Endodermal cell (in vitro differentiated cells): ENCODE measurements around the gene KRTAP5-4. TPM values are rescaled to one million over a fixed set of nuclear protein-coding genes. Genes with fewer than 3 reads are reported as not detected.

Experiments
- DNase-seq: peaks from one replicate; pipeline ENCODE4 v3.0.0-alpha.2; 2017
- H3K27ac ChIP-seq: 2 replicates; pipeline ENCODE4 v1.5.1; 2013; ENCODE audit warnings: mild to moderate bottlenecking, low read depth, low read length, moderate library complexity
- H3K27me3 ChIP-seq: 2 replicates; pipeline ENCODE4 v1.6.1; 2013; ENCODE audit warnings: mild to moderate bottlenecking, low read length, moderate library complexity; ENCODE audit not compliant: insufficient read depth, control insufficient read depth, poor library complexity, severe bottlenecking
- H3K36me3 ChIP-seq: 2 replicates; pipeline ENCODE4 v1.7.0; 2013; ENCODE audit warnings: mild to moderate bottlenecking, low read length, moderate library complexity; ENCODE audit not compliant: control insufficient read depth, insufficient read depth
- H3K4me1 ChIP-seq: one replicate; pipeline ENCODE4 v1.7.0; 2013; ENCODE audit warnings: low read length; ENCODE audit not compliant: control insufficient read depth, insufficient read depth
- H3K4me3 ChIP-seq: 2 replicates; pipeline ENCODE4 v1.5.1; 2013; ENCODE audit warnings: mild to moderate bottlenecking, low read length, moderate library complexity
- H3K9ac ChIP-seq: 2 replicates; pipeline ENCODE4 v1.6.1; 2013; ENCODE audit warnings: mild to moderate bottlenecking, low read length, moderate library complexity; ENCODE audit not compliant: poor library complexity, severe bottlenecking; ENCODE audit errors: extremely low read depth
- H3K9me3 ChIP-seq: 2 replicates; pipeline ENCODE4 v1.6.1; 2013; ENCODE audit warnings: mild to moderate bottlenecking, low read length, moderate library complexity; ENCODE audit not compliant: control insufficient read depth
- H3K27ac Mint-ChIP-seq: 2 replicates; pipeline ENCODE4 v1.8.0; 2020; ENCODE audit warnings: mixed read lengths
- H3K27me3 Mint-ChIP-seq: 2 replicates; pipeline ENCODE4 v1.8.0; 2021; ENCODE audit warnings: mild to moderate bottlenecking, mixed read lengths; ENCODE audit not compliant: insufficient read depth
- H3K36me3 Mint-ChIP-seq: 2 replicates; pipeline ENCODE4 v1.8.0; 2020; ENCODE audit warnings: low read depth, mixed read lengths
- H3K4me1 Mint-ChIP-seq: 2 replicates; pipeline ENCODE4 v1.8.0; 2020; ENCODE audit warnings: mixed read lengths
- H3K4me3 Mint-ChIP-seq: 2 replicates; pipeline ENCODE4 v1.8.0; 2020; ENCODE audit warnings: mild to moderate bottlenecking, moderate library complexity, mixed read lengths
- H3K9me3 Mint-ChIP-seq: 2 replicates; pipeline ENCODE4 v1.8.0; 2020; ENCODE audit warnings: mild to moderate bottlenecking, mixed read lengths
- WGBS, 2 experiments: methylation state at CpG; one replicate each; pipeline versions ENCODE4 v1.1.5 to v1.1.7; 2013; ENCODE audit warnings: missing lambda C conversion rate in 2 of 2, mixed read lengths in 1 of 2; ENCODE audit not compliant: insufficient coverage in 1 of 2, insufficient read length in 1 of 2; 5-methylcytosine and 5-hydroxymethylcytosine counted together
- total RNA-seq, 2 donors: library from RNA; stranded (reverse); fragmentation: NEBNext Ultra II Directional in 1 of 2; extraction: Animal tissue kit (Norgen Biotek cat#: 25700) in 1 of 2; gene quantifications; 2 replicates in 1 of 2; 3 replicates in 1 of 2; pipeline ENCODE4 v1.2.1, GENCODE V29; 2021
- TF ChIP-seq, protein P1 (sequence below): fragments of 200-600 bp; sonication (generic); conservative IDR thresholded peaks from 2 replicates; pipeline ENCODE4 v1.5.0; 2021; ENCODE audit warnings: antibody characterized with exemption, mild to moderate bottlenecking

The KRTAP5-4 gene
- total RNA-seq, 2 donors from 2014 or later: not detected

GRCh38 chr11:1637628-1638027 is 15.7 kb upstream of the KRTAP5-4 start:
- TF ChIP-seq, protein P1, sequence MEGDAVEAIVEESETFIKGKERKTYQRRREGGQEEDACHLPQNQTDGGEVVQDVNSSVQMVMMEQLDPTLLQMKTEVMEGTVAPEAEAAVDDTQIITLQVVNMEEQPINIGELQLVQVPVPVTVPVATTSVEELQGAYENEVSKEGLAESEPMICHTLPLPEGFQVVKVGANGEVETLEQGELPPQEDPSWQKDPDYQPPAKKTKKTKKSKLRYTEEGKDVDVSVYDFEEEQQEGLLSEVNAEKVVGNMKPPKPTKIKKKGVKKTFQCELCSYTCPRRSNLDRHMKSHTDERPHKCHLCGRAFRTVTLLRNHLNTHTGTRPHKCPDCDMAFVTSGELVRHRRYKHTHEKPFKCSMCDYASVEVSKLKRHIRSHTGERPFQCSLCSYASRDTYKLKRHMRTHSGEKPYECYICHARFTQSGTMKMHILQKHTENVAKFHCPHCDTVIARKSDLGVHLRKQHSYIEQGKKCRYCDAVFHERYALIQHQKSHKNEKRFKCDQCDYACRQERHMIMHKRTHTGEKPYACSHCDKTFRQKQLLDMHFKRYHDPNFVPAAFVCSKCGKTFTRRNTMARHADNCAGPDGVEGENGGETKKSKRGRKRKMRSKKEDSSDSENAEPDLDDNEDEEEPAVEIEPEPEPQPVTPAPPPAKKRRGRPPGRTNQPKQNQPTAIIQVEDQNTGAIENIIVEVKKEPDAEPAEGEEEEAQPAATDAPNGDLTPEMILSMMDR: no peak
- H3K27me3 Mint-ChIP-seq: peaks cover 20% of the 10 kb centered on the region
- 76 to 88% methylated on average over 1 to 2 of the region's 2 CpGs for WGBS, 2 experiments

GRCh38 chr11:1636291-1636950 is 14.5 kb upstream of the KRTAP5-4 start:
- Mint-ChIP-seq H3K9me3 (no peaks in the 10 kb centered on the region), H3K4me3 (no peak overlapping the region), H3K27me3 (peaks cover 29% of the 10 kb centered on the region), H3K27ac (no peak overlapping the region), H3K36me3 (no peaks in the 10 kb centered on the region), H3K4me1 (no peaks in the 10 kb centered on the region)
- WGBS, 2 experiments: 90 to 93% methylated on average over 7 to 19 of the region's 19 CpGs
- H3K36me3 ChIP-seq: no peaks in the 10 kb centered on the region
- TF ChIP-seq, protein P1: no peak
- peaks cover 12% of the 10 kb centered on the region for H3K27me3 ChIP-seq
- no peaks in the 10 kb centered on the region for H3K9me3 ChIP-seq
- H3K9ac ChIP-seq: no peak overlapping the region
- H3K4me1 ChIP-seq: no peaks in the 10 kb centered on the region
- no peak overlapping the region for H3K4me3 ChIP-seq
- DNase-seq: no peak
- H3K27ac ChIP-seq: no peak overlapping the region

More at GRCh38 chr11:1637628-1638027, 15.7 kb upstream of the KRTAP5-4 start:
- Mint-ChIP-seq H3K27ac (no peak overlapping the region), H3K4me1 (no peaks in the 10 kb centered on the region), H3K9me3 (no peaks in the 10 kb centered on the region), H3K4me3 (no peak overlapping the region), H3K36me3 (no peaks in the 10 kb centered on the region)
- no peak for DNase-seq
- Histone ChIP-seq H3K4me1 (no peaks in the 10 kb centered on the region), H3K36me3 (no peaks in the 10 kb centered on the region), H3K9ac (no peak overlapping the region), H3K4me3 (no peak overlapping the region), H3K27me3 (peaks cover 5% of the 10 kb centered on the region), H3K27ac (no peak overlapping the region), H3K9me3 (no peaks in the 10 kb centered on the region)

DNA sequence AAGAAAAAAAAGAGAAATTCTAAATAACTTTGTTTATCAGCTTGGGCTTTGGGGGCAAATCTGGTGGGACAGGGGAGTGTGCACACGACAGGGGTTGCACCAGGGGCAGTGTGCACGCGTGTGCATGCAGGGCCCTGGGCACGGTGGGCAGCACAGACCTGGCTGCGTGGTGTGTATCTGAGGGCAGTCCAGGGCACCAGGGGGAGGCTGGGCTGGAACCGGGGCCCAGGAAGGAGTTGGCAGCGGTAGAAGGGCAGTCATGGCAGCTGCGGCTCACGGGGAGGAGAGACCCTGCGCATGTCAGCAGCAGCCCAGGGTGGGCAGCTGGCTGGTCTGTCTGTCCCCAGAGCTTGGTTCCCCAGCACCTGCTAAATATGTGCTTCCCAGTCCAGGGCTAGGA is 11.9 kb upstream of the KRTAP5-4 start:
- Histone ChIP-seq H3K9me3 (no peaks in the 10 kb centered on the region), H3K27me3 (peaks cover 25% of the 10 kb centered on the region), H3K4me1 (no peaks in the 10 kb centered on the region), H3K9ac (no peak overlapping the region), H3K4me3 (no peak overlapping the region), H3K36me3 (no peaks in the 10 kb centered on the region), H3K27ac (no peak overlapping the region)
- Mint-ChIP-seq H3K27ac (no peak overlapping the region), H3K4me3 (no peak overlapping the region), H3K4me1 (peaks cover 2% of the 10 kb centered on the region), H3K27me3 (peaks cover 38% of the 10 kb centered on the region), H3K36me3 (no peaks in the 10 kb centered on the region), H3K9me3 (no peaks in the 10 kb centered on the region)
- WGBS, 2 experiments: 94 to 95% methylated on average over 6 to 10 of the region's 10 CpGs
- TF ChIP-seq, protein P1: no peak
- no peak for DNase-seq
